ENCODE measurements around the gene ZC2HC1B.

GRCh38 chr6:143884216-143884900 is 20.1 kb downstream of the ZC2HC1B start:
- no peak for TF ChIP-seq REST (IDR thresholded peaks at IDR 0.05; ENCODE audit: insufficient replicate concordance, low read depth)
- TF ChIP-seq CTCF (IDR thresholded peaks at IDR 0.05; ENCODE audit: insufficient read depth, low read length): no peak
